BJ (cell line): ENCODE results near the gene SPANXD. TPM values are rescaled to one million over a fixed set of nuclear protein-coding genes. Genes with fewer than 3 reads are reported as not detected.

Experiments used
- CTCF ChIA-PET: fragments of 350-600 bp; formaldehyde crosslinking; extraction: SDS; loops from one replicate; lab custom pipeline; 2021; ENCODE audit warnings: antibody characterized with exemption, inconsistent platforms; lab: Yijun Ruan, JAX
- POLR2A ChIA-PET: fragments of 300-600 bp; sonication (Branson Sonifier 250); formaldehyde crosslinking; extraction: SDS; loops from one replicate; lab custom pipeline; 2021; ENCODE audit warnings: antibody characterized with exemption; lab: Charles Lee
- DNase-seq: peaks from one replicate; pipeline ENCODE4 v3.0.0-alpha.2; 2011; ENCODE audit warnings: low read depth
- H3K27me3 ChIP-seq: 2 replicates; pipeline ENCODE4 v1.6.0; 2011; ENCODE audit warnings: low read length; ENCODE audit not compliant: control insufficient read depth, insufficient read depth
- H3K36me3 ChIP-seq: 2 replicates; pipeline ENCODE4 v1.5.1; 2011; ENCODE audit warnings: low read length; ENCODE audit not compliant: control insufficient read depth, insufficient read depth
- H3K4me3 ChIP-seq: 2 replicates; pipeline ENCODE4 v1.5.1; 2011; ENCODE audit warnings: low read depth, mild to moderate bottlenecking, control low read depth, low read length
- polyA plus RNA-seq: library from polyadenylated mRNA; depleted of rRNA; stranded (reverse); fragments of >200 nt; gene quantifications from 2 replicates; pipeline ENCODE4 v1.2.3, GENCODE V29; 2011; rRNA removed
- TF ChIP-seq, protein P1 (sequence below): IDR thresholded peaks from 2 replicates; pipeline ENCODE4 v1.5.1; 2011; ENCODE audit warnings: low read depth, mild to moderate bottlenecking, control low read depth, inconsistent platforms, low read length, moderate library complexity; ENCODE audit not compliant: insufficient read depth

Gene SPANXD
- polyA plus RNA-seq, 1 experiment = not detected

DNA sequence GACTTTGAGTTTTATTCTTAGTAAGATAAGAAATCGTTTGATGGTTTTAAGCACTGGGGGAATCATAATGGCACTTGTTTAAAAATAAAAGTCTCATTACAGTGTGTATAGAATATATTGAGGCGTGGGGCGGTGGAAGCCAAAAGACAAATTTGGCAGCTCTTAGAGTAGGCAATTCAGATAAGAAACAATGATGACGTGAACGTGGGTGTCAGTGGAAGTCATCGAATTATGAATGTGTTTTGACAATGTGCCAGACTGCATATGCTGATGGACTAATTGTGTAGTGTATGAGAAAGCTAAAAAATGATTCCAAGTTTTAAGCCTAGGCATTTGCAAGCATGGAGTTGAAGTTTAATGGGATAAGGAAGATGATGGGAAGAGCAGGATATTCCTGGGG lies 35.8 kb downstream of the SPANXD start:
- CTCF ChIA-PET = no interaction called here

DNA sequence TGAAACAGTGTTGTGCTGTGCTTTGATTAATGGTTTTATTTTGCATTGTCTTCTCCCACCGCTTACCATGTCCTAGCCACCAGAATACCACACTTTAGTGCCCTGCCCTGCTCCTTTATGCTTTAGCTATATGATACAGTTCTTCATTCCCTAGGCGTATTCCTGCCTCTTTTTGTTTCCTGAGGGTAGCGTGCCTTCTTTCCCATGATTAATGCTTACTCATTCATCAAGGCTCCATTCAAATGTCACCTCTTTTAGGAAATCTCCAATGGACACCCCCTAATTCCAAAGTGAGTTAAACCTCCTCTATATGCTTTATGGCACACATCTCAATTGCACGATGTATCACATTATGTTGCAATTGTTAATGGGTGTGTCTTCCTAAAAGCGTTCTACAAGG lies 46.3 kb downstream of the SPANXD start:
- H3K27me3 ChIP-seq = no peaks in the 10 kb centered on the region
- H3K4me3 ChIP-seq = no peak overlapping the region
- DNase-seq = no peak
- ChIA-PET POLR2A (no interaction called here), CTCF (no interaction called here)
- TF ChIP-seq, protein P1, sequence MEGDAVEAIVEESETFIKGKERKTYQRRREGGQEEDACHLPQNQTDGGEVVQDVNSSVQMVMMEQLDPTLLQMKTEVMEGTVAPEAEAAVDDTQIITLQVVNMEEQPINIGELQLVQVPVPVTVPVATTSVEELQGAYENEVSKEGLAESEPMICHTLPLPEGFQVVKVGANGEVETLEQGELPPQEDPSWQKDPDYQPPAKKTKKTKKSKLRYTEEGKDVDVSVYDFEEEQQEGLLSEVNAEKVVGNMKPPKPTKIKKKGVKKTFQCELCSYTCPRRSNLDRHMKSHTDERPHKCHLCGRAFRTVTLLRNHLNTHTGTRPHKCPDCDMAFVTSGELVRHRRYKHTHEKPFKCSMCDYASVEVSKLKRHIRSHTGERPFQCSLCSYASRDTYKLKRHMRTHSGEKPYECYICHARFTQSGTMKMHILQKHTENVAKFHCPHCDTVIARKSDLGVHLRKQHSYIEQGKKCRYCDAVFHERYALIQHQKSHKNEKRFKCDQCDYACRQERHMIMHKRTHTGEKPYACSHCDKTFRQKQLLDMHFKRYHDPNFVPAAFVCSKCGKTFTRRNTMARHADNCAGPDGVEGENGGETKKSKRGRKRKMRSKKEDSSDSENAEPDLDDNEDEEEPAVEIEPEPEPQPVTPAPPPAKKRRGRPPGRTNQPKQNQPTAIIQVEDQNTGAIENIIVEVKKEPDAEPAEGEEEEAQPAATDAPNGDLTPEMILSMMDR = no peak
- H3K36me3 ChIP-seq = no peaks in the 10 kb centered on the region

More for the DNA sequence above, 35.8 kb downstream of the SPANXD start:
- POLR2A ChIA-PET = no interaction called here
- Histone ChIP-seq H3K27me3 (no peaks in the 10 kb centered on the region), H3K36me3 (no peaks in the 10 kb centered on the region), H3K4me3 (no peak overlapping the region)
- TF ChIP-seq, protein P1 = no peak
- no peak for DNase-seq

Other genes with a start within 250 kb of the SPANXD start
- gene SPANXA1, start 114.0 kb downstream of the SPANXD start, polyA plus RNA-seq = not detected in 2 replicates
- gene SPANXA2, start 109.0 kb downstream of the SPANXD start, polyA plus RNA-seq = not detected in 2 replicates
- gene MAGEC3, start 139.6 kb upstream of the SPANXD start, polyA plus RNA-seq = 0.06 TPM in 1 of 2 replicates, not detected in the other
- not detected in 2 replicates for gene MAGEC1, start 205.2 kb upstream of the SPANXD start, polyA plus RNA-seq